CD4-positive, alpha-beta T cell (primary cell): ENCODE measurements around the gene RCOR3. TPM values are rescaled to one million over a fixed set of nuclear protein-coding genes. Genes with fewer than 3 reads are reported as not detected.

Experiments used
- ATAC-seq: fragments of 200-7000 bp; cut with Tn5 transposase; one replicate; pipeline ENCODE4 v1.10.0; 2022; ENCODE audit warnings: mild to moderate bottlenecking; ENCODE audit not compliant: poor library complexity
- CTCF ChIA-PET: fragments of 350-600 bp; sonication (Branson Sonifier 250); formaldehyde crosslinking; loops from one replicate; lab custom pipeline; 2021; ENCODE audit warnings: antibody characterized with exemption, inconsistent platforms; lab: Charles Lee
- POLR2A ChIA-PET: fragments of 350-600 bp; sonication (Branson Sonifier 250); formaldehyde crosslinking; loops from one replicate; lab custom pipeline; 2021; ENCODE audit warnings: antibody characterized with exemption, inconsistent platforms; lab: Charles Lee
- DNase-seq, 14 experiments: peaks; one replicate each; pipeline ENCODE4 v3.0.0-alpha.2; 2013 to 2020; ENCODE audit warnings: mixed read lengths in 2 of 14
- H3K27ac ChIP-seq, 2 donors: one replicate each; pipeline versions ENCODE4 v1.5.1 to v1.7.0; 2013; ENCODE audit warnings: low read length in 2 of 2, low read depth in 1 of 2, mild to moderate bottlenecking in 1 of 2
- H3K27me3 ChIP-seq, 2 experiments: 1 replicate in 1 of 2; 2 replicates in 1 of 2; pipeline versions ENCODE4 v1.6.1 to v1.7.0; 2013; ENCODE audit warnings: low read length in 2 of 2, control low read depth in 1 of 2, mild to moderate bottlenecking in 1 of 2, moderate library complexity in 1 of 2; ENCODE audit not compliant: insufficient read depth in 2 of 2, control insufficient read depth in 1 of 2
- H3K36me3 ChIP-seq: one replicate; pipeline ENCODE4 v1.6.1; 2013; ENCODE audit warnings: low read length, control low read depth; ENCODE audit not compliant: insufficient read depth
- H3K4me1 ChIP-seq: one replicate; pipeline ENCODE4 v1.6.1; 2013; ENCODE audit warnings: low read length, control low read depth; ENCODE audit not compliant: insufficient read depth
- H3K4me3 ChIP-seq: one replicate; pipeline ENCODE4 v1.5.1; 2013; ENCODE audit warnings: mild to moderate bottlenecking, low read length, moderate library complexity
- H3K9me3 ChIP-seq, 2 experiments: 1 replicate in 1 of 2; 2 replicates in 1 of 2; pipeline versions ENCODE4 v1.6.1 to v1.7.0; 2013; ENCODE audit warnings: low read length in 2 of 2, mild to moderate bottlenecking in 2 of 2, control low read depth in 1 of 2, moderate library complexity in 1 of 2; ENCODE audit not compliant: control insufficient read depth in 1 of 2, insufficient read depth in 1 of 2
- H3K27ac Mint-ChIP-seq: one replicate; pipeline ENCODE4 v1.8.0; 2020; ENCODE audit warnings: mixed read lengths
- H3K27me3 Mint-ChIP-seq: one replicate; pipeline ENCODE4 v1.8.0; 2021; ENCODE audit warnings: mixed read lengths
- H3K36me3 Mint-ChIP-seq: one replicate; pipeline ENCODE4 v1.8.0; 2021; ENCODE audit warnings: low read depth, mixed read lengths
- H3K4me1 Mint-ChIP-seq: one replicate; pipeline ENCODE4 v1.8.0; 2021; ENCODE audit warnings: low read depth, mixed read lengths
- H3K4me3 Mint-ChIP-seq: one replicate; pipeline ENCODE4 v1.8.0; 2020; ENCODE audit warnings: mild to moderate bottlenecking, mixed read lengths
- H3K9me3 Mint-ChIP-seq: one replicate; pipeline ENCODE4 v1.8.0; 2020; ENCODE audit warnings: mixed read lengths
- intact Hi-C, 2 experiments: fragments of 100-400 bp; cut with DNase I in 1 of 2; cut with micrococcal nuclease in 1 of 2; formaldehyde crosslinking; loops; one replicate each; pipeline versions ENCODE4 v1.15.1 to v1.9.0; 2023 to 2025; cut with DNase I, micrococcal nuclease
- total RNA-seq, 174 experiments: library from RNA in 2 of 174; stranded (reverse) in 2 of 174; gene quantifications; one replicate each; pipeline ENCODE4 v1.2.3 and lab custom pipeline; 2021 to 2026
- TF ChIP-seq, protein P1 (sequence below): fragments of 200-600 bp; IDR thresholded peaks from one replicate; pipeline ENCODE4 v1.8.0; 2022; ENCODE audit warnings: antibody characterized with exemption, mild to moderate bottlenecking

Gene RCOR3
- total RNA-seq, 2 experiments from 2014 or later, result 55.7 to 60.5 TPM

GRCh38 chr1:211279340-211279739, 20.2 kb downstream of the RCOR3 start:
- Histone ChIP-seq H3K4me1 (no peaks in the 10 kb centered on the region), H3K27me3 (no peaks in the 10 kb centered on the region), H3K4me3 (no peak overlapping the region), H3K27ac (no peak overlapping the region), H3K36me3 (peaks cover 82% of the 10 kb centered on the region), H3K9me3 (no peaks in the 10 kb centered on the region)
- ATAC-seq (no peak), DNase-seq (no peak)
- POLR2A ChIA-PET, result no interaction called here
- no peaks in the 10 kb centered on the region for H3K27me3 Mint-ChIP-seq
- TF ChIP-seq, protein P1, sequence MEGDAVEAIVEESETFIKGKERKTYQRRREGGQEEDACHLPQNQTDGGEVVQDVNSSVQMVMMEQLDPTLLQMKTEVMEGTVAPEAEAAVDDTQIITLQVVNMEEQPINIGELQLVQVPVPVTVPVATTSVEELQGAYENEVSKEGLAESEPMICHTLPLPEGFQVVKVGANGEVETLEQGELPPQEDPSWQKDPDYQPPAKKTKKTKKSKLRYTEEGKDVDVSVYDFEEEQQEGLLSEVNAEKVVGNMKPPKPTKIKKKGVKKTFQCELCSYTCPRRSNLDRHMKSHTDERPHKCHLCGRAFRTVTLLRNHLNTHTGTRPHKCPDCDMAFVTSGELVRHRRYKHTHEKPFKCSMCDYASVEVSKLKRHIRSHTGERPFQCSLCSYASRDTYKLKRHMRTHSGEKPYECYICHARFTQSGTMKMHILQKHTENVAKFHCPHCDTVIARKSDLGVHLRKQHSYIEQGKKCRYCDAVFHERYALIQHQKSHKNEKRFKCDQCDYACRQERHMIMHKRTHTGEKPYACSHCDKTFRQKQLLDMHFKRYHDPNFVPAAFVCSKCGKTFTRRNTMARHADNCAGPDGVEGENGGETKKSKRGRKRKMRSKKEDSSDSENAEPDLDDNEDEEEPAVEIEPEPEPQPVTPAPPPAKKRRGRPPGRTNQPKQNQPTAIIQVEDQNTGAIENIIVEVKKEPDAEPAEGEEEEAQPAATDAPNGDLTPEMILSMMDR, result no peak
- peaks cover 41% of the 10 kb centered on the region for H3K36me3 Mint-ChIP-seq
- H3K27ac Mint-ChIP-seq, result no peak overlapping the region
- CTCF ChIA-PET, result no interaction called here
- no peaks in the 10 kb centered on the region for H3K9me3 Mint-ChIP-seq
- H3K4me1 Mint-ChIP-seq, result peaks cover 5% of the 10 kb centered on the region
- intact Hi-C loops, result no loop called here
- H3K4me3 Mint-ChIP-seq, result no peak overlapping the region

DNA sequence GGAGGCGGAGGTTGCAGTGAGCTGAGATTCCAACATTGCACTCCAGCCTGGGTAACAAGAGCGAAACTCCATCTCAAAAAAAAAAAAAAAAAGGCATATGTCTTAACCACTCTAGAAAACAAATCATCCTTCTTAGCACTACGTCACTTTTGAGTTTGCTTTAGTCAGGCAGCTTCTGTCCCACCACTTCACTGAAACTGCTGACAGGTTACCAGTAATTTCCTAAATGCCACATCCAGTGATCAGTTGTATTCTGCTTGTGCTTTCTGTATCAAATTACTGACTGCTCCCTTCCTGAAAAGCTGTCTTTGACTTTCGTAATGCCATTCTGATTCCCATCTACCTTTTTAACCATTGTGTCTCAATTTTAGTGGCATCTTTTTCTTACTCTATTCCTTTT, 21.7 kb downstream of the RCOR3 start:
- DNase-seq (no peak), ATAC-seq (no peak)
- Histone ChIP-seq H3K27ac (no peak overlapping the region), H3K36me3 (peaks cover 77% of the 10 kb centered on the region), H3K9me3 (no peaks in the 10 kb centered on the region), H3K4me1 (no peaks in the 10 kb centered on the region), H3K27me3 (no peaks in the 10 kb centered on the region), H3K4me3 (no peak overlapping the region)
- H3K4me1 Mint-ChIP-seq, result peaks cover 11% of the 10 kb centered on the region
- CTCF ChIA-PET, result interaction anchor here (0.7 kb wide), 1 partner anchor 1329 kb away, joined by 3 read pairs; no protein-coding TSS in a partner anchor
- POLR2A ChIA-PET, result no interaction called here
- intact Hi-C loops, result no loop called here
- peaks cover 44% of the 10 kb centered on the region for H3K36me3 Mint-ChIP-seq
- H3K4me3 Mint-ChIP-seq, result no peak overlapping the region
- TF ChIP-seq, protein P1, result no peak
- H3K27me3 Mint-ChIP-seq, result no peaks in the 10 kb centered on the region
- H3K27ac Mint-ChIP-seq, result no peak overlapping the region
- no peaks in the 10 kb centered on the region for H3K9me3 Mint-ChIP-seq

- no peak overlapping the region for H3K4me3 ChIP-seq
- Mint-ChIP-seq H3K36me3 (peaks cover 43% of the 10 kb centered on the region), H3K4me3 (no peak overlapping the region), H3K27me3 (no peaks in the 10 kb centered on the region), H3K9me3 (no peaks in the 10 kb centered on the region), H3K4me1 (peaks cover 11% of the 10 kb centered on the region), H3K27ac (no peak overlapping the region)
- intact Hi-C loops, result no loop called here
- CTCF ChIA-PET, result interaction anchor here (0.7 kb wide), 1 partner anchor 1330 kb away, joined by 3 read pairs; no protein-coding TSS in a partner anchor
- POLR2A ChIA-PET, result no interaction called here
- TF ChIP-seq, protein P1, result no peak
- peaks cover 73% of the 10 kb centered on the region for H3K36me3 ChIP-seq
- DNase-seq, result no peak
- ATAC-seq, result no peak
- no peaks in the 10 kb centered on the region for H3K27me3 ChIP-seq
- H3K27ac ChIP-seq, result no peak overlapping the region
- H3K9me3 ChIP-seq, result no peaks in the 10 kb centered on the region
- no peaks in the 10 kb centered on the region for H3K4me1 ChIP-seq
Measured at GRCh38 chr1:211281320-211282022, 22.3 kb downstream of the RCOR3 start.
